NB4 (cell line): ENCODE data around the gene SOX6.

Source experiments
- DNase-seq: peaks from one replicate; pipeline ENCODE4 v3.0.0; 2010; ENCODE audit warnings: low read depth
- H3K4me3 ChIP-seq: one replicate; pipeline ENCODE4 v1.5.1; 2011; ENCODE audit warnings: mild to moderate bottlenecking, low read depth, low read length, moderate library complexity
- CTCF ChIP-seq: IDR thresholded peaks from one replicate; pipeline ENCODE4 v1.5.1; 2012; ENCODE audit warnings: low read depth, low read length
- MAX ChIP-seq: IDR thresholded peaks from 2 replicates; pipeline ENCODE4 v1.6.1; 2011; ENCODE audit warnings: low read depth, low read length
- MYC ChIP-seq: IDR thresholded peaks from 2 replicates; pipeline ENCODE4 v1.6.1; 2011; ENCODE audit warnings: low read depth, low read length
- POLR2A ChIP-seq: IDR thresholded peaks from 2 replicates; pipeline ENCODE4 v1.6.1; 2011; ENCODE audit warnings: mild to moderate bottlenecking; ENCODE audit not compliant: insufficient read length; ENCODE audit errors: extremely low read depth

SOX6 gene

GRCh38 chr11:16361108-16361865 lies 4.9 kb upstream of the SOX6 start:
- TF ChIP-seq POLR2A = no peak
- TF ChIP-seq MYC = no peak
- no peak for TF ChIP-seq CTCF
- no peak for TF ChIP-seq MAX
- no peak for DNase-seq

GRCh38 chr11:16359369-16359768 lies 3.0 kb upstream of the SOX6 start:
- DNase-seq = no peak
- H3K4me3 ChIP-seq = no peak overlapping the region
- TF ChIP-seq POLR2A (no peak), MAX (no peak), MYC (no peak), CTCF (no peak)

More at GRCh38 chr11:16361108-16361865, 4.9 kb upstream of the SOX6 start:
- no peak overlapping the region for H3K4me3 ChIP-seq

- DNase-seq = no peak
- no peak overlapping the region for H3K4me3 ChIP-seq
- TF ChIP-seq POLR2A (no peak), MAX (no peak), MYC (no peak), CTCF (no peak)
These were observed 2.4 kb upstream of the SOX6 start for GRCh38 chr11:16358726-16359125.

- no peak overlapping the region for H3K4me3 ChIP-seq
- no peak for TF ChIP-seq MAX
- TF ChIP-seq POLR2A = no peak
- no peak for TF ChIP-seq CTCF
- TF ChIP-seq MYC = no peak
These were observed 1.4 kb upstream of the SOX6 start for GRCh38 chr11:16357775-16358174.

GRCh38 chr11:16356761-16357393 lies 531 bp upstream of the SOX6 start:
- no peak overlapping the region for H3K4me3 ChIP-seq
- no peak for DNase-seq
- TF ChIP-seq POLR2A (no peak), MYC (no peak), MAX (no peak), CTCF (no peak)

More at GRCh38 chr11:16357775-16358174, 1.4 kb upstream of the SOX6 start:
- no peak for DNase-seq
